HEK293T (cell line): ENCODE data around the gene SYT7.

Experiments
- CTCF ChIA-PET: fragments of 350-600 bp; formaldehyde crosslinking; extraction: SDS; loops from one replicate; lab custom pipeline; 2021; ENCODE audit warnings: antibody characterized with exemption, inconsistent platforms; lab: Yijun Ruan, JAX
- POLR2A ChIA-PET: fragments of 350-600 bp; formaldehyde crosslinking; extraction: SDS; loops from one replicate; lab custom pipeline; 2020; ENCODE audit warnings: antibody characterized with exemption, inconsistent platforms; lab: Yijun Ruan, JAX
- DNase-seq: peaks from one replicate; pipeline ENCODE4 v3.0.0; 2012; ENCODE audit warnings: mixed read lengths; ENCODE audit errors: extremely low spot score
- ARNT ChIP-seq: fragments of 450-650 bp; IDR thresholded peaks from 2 replicates; pipeline ENCODE4 v1.6.1; 2017; ENCODE audit warnings: mild to moderate bottlenecking
- BHLHE40 ChIP-seq: fragments of 450-650 bp; IDR thresholded peaks from 2 replicates; pipeline ENCODE4 v1.6.1; 2016; ENCODE audit warnings: mild to moderate bottlenecking, moderate library complexity, borderline replicate concordance
- CTBP1 ChIP-seq: fragments of 450-650 bp; IDR thresholded peaks from 2 replicates; pipeline ENCODE4 v1.6.1; 2016; ENCODE audit warnings: borderline replicate concordance
- ELF4 ChIP-seq: fragments of 450-650 bp; IDR thresholded peaks from 2 replicates; pipeline ENCODE4 v1.6.1; 2017; ENCODE audit warnings: antibody characterized with exemption
- FOXA1 ChIP-seq: fragments of 450-650 bp; IDR thresholded peaks from 2 replicates; pipeline ENCODE4 v1.6.1; 2016; ENCODE audit warnings: mild to moderate bottlenecking
- FOXK2 ChIP-seq: fragments of 450-650 bp; IDR thresholded peaks from 2 replicates; pipeline ENCODE4 v1.6.1; 2016; ENCODE audit warnings: mild to moderate bottlenecking
- FOXM1 ChIP-seq: fragments of 450-650 bp; IDR thresholded peaks from 2 replicates; pipeline ENCODE4 v1.6.1; 2017; ENCODE audit warnings: mild to moderate bottlenecking, borderline replicate concordance
- HDGF ChIP-seq: fragments of 450-650 bp; IDR thresholded peaks from 2 replicates; pipeline ENCODE4 v1.6.1; 2017; ENCODE audit warnings: antibody characterized with exemption, borderline replicate concordance
- L3MBTL2 ChIP-seq: fragments of 450-650 bp; conservative IDR thresholded peaks from 2 replicates; pipeline ENCODE4 v1.6.1; 2016; ENCODE audit warnings: mild to moderate bottlenecking
- LEF1 ChIP-seq: fragments of 450-650 bp; IDR thresholded peaks from 2 replicates; pipeline ENCODE4 v1.6.1; 2017; ENCODE audit warnings: mild to moderate bottlenecking, borderline replicate concordance
- NFRKB ChIP-seq: fragments of 450-650 bp; IDR thresholded peaks from 2 replicates; pipeline ENCODE4 v1.6.1; 2016; ENCODE audit warnings: mild to moderate bottlenecking, moderate library complexity
- PKNOX1 ChIP-seq: fragments of 450-650 bp; IDR thresholded peaks from 2 replicates; pipeline ENCODE4 v1.6.1; 2016
- SP1 ChIP-seq: fragments of 450-650 bp; IDR thresholded peaks from 2 replicates; pipeline ENCODE4 v1.6.1; 2017
- SUZ12 ChIP-seq: fragments of 450-650 bp; IDR thresholded peaks from 2 replicates; pipeline ENCODE4 v1.6.1; 2016; ENCODE audit warnings: mild to moderate bottlenecking
- TARDBP ChIP-seq: fragments of 450-650 bp; IDR thresholded peaks from 2 replicates; pipeline ENCODE4 v1.6.1; 2016
- ZNF384 ChIP-seq: fragments of 450-650 bp; IDR thresholded peaks from 2 replicates; pipeline ENCODE4 v1.6.1; 2016

Gene SYT7

DNA sequence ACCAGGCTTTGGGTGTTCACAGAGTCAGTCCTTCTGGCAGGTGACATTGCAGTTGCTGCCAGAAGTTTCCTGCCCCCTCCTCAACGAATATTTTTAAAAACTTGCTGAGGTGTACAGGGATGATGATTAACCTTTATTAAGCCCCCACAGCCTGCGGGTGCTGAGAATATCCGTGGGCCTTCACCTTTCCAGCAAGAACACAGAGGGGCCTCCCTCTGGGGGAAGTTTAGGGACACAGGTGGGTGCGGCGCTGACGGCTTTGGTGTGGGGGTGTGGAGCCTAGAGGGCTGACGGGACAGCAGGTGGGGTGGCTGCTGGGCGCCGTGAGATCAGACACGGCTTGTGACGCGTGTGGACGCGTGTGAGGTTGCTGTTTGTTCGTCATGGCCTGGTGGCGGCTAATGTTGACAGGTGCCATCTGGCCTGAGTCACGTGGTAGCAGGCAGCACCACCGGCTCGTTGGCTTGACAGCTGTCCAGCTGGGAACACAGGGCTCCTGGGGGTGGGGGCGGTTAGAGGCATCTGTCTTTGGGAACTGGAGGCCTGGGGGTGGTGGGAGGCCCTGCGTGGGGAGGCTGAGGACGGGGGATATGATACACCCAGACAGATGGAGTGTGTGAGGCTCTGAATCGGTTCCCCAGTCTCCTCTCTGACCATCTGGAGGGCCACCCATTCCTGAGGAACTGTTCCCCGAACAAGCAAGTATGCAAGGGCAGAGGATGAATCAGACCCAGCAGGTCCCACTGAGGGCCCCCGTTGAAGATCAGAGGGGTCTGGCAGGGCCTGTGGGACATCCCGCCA is 84.9 kb downstream of the SYT7 start:
- ChIA-PET POLR2A (no interaction called here), CTCF (interaction anchor here (2.2 kb wide), 1 partner anchor 21 kb away, joined by 8 read pairs; no protein-coding TSS in a partner anchor)
- TF ChIP-seq HDGF (no peak), ELF4 (no peak), ZNF384 (no peak)
- DNase-seq: no peak

GRCh38 chr11:61494381-61494961 is 86.4 kb downstream of the SYT7 start:
- CTCF ChIA-PET: interaction anchor here (2.2 kb wide), 1 partner anchor 22 kb away, joined by 8 read pairs; no protein-coding TSS in a partner anchor
- TF ChIP-seq FOXM1 (no peak), ZNF384 (no peak), PKNOX1 (no peak), ELF4 (no peak), BHLHE40 (no peak), HDGF (no peak), SUZ12 (no peak), NFRKB (no peak), L3MBTL2 (no peak), FOXA1 (no peak), SP1 (no peak), TARDBP (no peak), LEF1 (no peak)
- POLR2A ChIA-PET: no interaction called here
- DNase-seq: no peak

DNA sequence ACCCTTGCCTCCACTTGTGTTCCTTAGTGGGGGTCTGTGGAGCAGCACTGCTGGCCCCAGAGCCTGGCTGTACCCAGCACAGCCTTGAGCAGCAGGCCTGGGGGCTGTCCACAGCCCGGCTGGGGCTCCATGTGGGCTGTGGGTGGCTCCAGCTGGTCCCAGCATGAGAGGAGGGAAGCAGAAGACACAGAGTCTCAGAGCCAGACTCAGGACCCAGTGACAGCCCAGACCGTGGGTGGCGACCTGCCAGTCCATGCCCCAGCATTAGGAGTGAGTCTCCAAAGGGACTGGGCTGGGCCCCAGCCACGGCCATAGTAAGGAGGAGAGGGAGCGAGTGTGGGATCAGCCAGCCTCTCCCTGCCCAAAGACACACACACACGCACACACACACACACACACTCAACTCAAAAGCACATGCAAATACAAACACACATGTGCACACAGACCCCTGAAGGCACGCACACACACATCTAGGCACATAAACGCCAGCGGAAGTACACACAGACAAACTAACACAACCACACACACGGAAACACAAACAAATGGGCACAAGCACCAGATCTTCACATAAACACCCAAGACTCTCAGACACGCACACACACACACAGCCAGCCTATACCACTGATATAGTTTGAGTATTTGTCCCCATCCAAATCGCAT is 89.0 kb downstream of the SYT7 start:
- no peak for DNase-seq
- no peak for TF ChIP-seq FOXA1
- TF ChIP-seq SP1: no peak
- TF ChIP-seq NFRKB: no peak
- no peak for TF ChIP-seq BHLHE40
- TF ChIP-seq FOXK2: no peak
- TF ChIP-seq CTBP1: no peak
- no peak for TF ChIP-seq LEF1
- no peak for TF ChIP-seq HDGF
- no peak for TF ChIP-seq PKNOX1
- TF ChIP-seq FOXM1: no peak
- TF ChIP-seq ZNF384: no peak
- TF ChIP-seq ELF4: no peak
- TF ChIP-seq TARDBP: no peak
- no peak for TF ChIP-seq L3MBTL2
- TF ChIP-seq ARNT: no peak
- no peak for TF ChIP-seq SUZ12
- ChIA-PET POLR2A (no interaction called here), CTCF (no interaction called here)

- POLR2A ChIA-PET: no interaction called here
- no peak for DNase-seq
- CTCF ChIA-PET: no interaction called here
- no peak for TF ChIP-seq FOXA1
- TF ChIP-seq ELF4: no peak
- TF ChIP-seq L3MBTL2: no peak
- no peak for TF ChIP-seq FOXK2
- TF ChIP-seq FOXM1: no peak
- TF ChIP-seq HDGF: no peak
- no peak for TF ChIP-seq LEF1
- TF ChIP-seq CTBP1: no peak
- TF ChIP-seq NFRKB: no peak
- no peak for TF ChIP-seq SUZ12
These were observed 90.8 kb downstream of the SYT7 start for GRCh38 chr11:61489833-61490721.

- CTCF ChIA-PET: interaction anchor here (0.6 to 1.2 kb wide), 5 partner anchors 10 to 78 kb away, joined by 3 to 6 read pairs (median 4); no protein-coding TSS in a partner anchor
- TF ChIP-seq FOXM1 (no peak), BHLHE40 (no peak), SP1 (no peak), ELF4 (no peak)
- DNase-seq: no peak
- POLR2A ChIA-PET: no interaction called here
These were observed 92.1 kb downstream of the SYT7 start for GRCh38 chr11:61488651-61489291.
